ENCODE measurements around the gene PLD4.

The PLD4 gene

GRCh38 chr14:104980611-104981531, 56.2 kb downstream of the PLD4 start:
- Histone ChIP-seq H3F3A (ENCODE audit: low read depth) (no peaks in the 10 kb centered on the region), H4K20me1 (ENCODE audit: insufficient read depth, low read length, poor library complexity, severe bottlenecking) (no peaks in the 10 kb centered on the region), H3K36me3 (ENCODE audit: insufficient read depth, low read length) (no peaks in the 10 kb centered on the region), H3K4me2 (ENCODE audit: low read depth, low read length, poor library complexity, severe bottlenecking) (no peak overlapping the region), H3K79me2 (ENCODE audit: insufficient read depth, low read length) (no peaks in the 10 kb centered on the region), H3K9me2 (replicated peaks; ENCODE audit: low read depth, low read length) (no peaks in the 10 kb centered on the region), H3K9me3 (ENCODE audit: insufficient read depth, low read depth, low read length) (no peaks in the 10 kb centered on the region), H3K4me3 (ENCODE audit: low read length, poor library complexity, severe bottlenecking) (no peak overlapping the region), H2AFZ (ENCODE audit: low read length) (no peak overlapping the region), H3K9ac (ENCODE audit: low read depth, low read length, poor library complexity, severe bottlenecking) (no peak overlapping the region), H3K4me1 (ENCODE audit: insufficient read depth, low read length, poor library complexity, severe bottlenecking) (no peaks in the 10 kb centered on the region), H3K27me3 (ENCODE audit: insufficient read depth, low read length, poor library complexity, severe bottlenecking) (no peaks in the 10 kb centered on the region)
- TF ChIP-seq, protein P1, sequence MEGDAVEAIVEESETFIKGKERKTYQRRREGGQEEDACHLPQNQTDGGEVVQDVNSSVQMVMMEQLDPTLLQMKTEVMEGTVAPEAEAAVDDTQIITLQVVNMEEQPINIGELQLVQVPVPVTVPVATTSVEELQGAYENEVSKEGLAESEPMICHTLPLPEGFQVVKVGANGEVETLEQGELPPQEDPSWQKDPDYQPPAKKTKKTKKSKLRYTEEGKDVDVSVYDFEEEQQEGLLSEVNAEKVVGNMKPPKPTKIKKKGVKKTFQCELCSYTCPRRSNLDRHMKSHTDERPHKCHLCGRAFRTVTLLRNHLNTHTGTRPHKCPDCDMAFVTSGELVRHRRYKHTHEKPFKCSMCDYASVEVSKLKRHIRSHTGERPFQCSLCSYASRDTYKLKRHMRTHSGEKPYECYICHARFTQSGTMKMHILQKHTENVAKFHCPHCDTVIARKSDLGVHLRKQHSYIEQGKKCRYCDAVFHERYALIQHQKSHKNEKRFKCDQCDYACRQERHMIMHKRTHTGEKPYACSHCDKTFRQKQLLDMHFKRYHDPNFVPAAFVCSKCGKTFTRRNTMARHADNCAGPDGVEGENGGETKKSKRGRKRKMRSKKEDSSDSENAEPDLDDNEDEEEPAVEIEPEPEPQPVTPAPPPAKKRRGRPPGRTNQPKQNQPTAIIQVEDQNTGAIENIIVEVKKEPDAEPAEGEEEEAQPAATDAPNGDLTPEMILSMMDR (conservative IDR thresholded peaks at IDR 0.05; ENCODE audit: low read length): no peak
- no peak for TF ChIP-seq EZH2phosphoT487 (IDR thresholded peaks at IDR 0.05; ENCODE audit: borderline replicate concordance)

DNA sequence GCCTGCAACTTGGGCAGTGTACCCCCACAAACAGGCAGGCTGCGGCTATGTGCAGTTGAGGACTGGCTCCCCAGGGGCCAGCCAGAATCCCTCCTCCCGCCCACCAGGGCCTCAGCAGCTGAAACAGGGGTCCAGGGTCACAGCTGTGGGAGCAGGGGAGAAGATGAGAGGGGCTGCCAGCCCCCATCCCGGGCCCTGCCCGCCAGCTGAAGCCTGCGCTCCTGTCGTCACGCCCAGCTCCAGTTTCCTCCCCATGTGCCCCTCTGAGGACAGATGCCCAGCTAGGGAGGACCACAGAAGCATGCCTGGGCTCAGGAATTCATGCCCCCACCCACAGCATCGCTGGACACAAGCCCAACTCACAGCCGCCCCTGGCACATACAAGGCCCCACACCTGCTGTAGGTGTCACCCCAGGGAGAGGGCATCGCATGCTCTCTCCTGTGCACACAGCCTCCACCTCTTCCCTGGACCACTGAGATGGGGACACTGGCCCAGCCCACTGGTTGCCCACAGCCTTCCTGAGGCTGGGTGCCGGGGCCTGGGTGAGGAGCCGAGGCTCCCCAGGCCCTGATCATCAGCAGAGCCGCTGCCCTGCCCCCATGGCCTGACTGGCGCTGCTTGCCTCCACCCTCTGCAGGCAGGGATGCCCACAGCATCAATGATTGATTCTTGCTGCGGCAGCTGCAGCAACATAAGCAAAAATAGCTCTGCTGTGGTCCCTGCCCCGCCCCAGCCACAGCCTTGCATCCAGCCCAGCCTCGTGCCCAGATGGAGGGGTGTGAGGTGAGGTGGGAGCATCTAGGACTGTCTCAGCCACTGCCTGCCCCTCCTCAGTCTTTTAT, 57.2 kb downstream of the PLD4 start:
- no peaks in the 10 kb centered on the region for H3K36me3 ChIP-seq (ENCODE audit: insufficient read depth, low read length)
- H3K9me3 ChIP-seq (ENCODE audit: insufficient read depth, low read depth, low read length): no peaks in the 10 kb centered on the region
- H2AFZ ChIP-seq (ENCODE audit: low read length): no peak overlapping the region
- H3K79me2 ChIP-seq (ENCODE audit: insufficient read depth, low read length): no peaks in the 10 kb centered on the region
- no peaks in the 10 kb centered on the region for H3K9me2 ChIP-seq (replicated peaks; ENCODE audit: low read depth, low read length)
- no peaks in the 10 kb centered on the region for H3F3A ChIP-seq (ENCODE audit: low read depth)
- TF ChIP-seq, protein P1 (conservative IDR thresholded peaks at IDR 0.05; ENCODE audit: low read length): no peak
- TF ChIP-seq EZH2phosphoT487 (IDR thresholded peaks at IDR 0.05; ENCODE audit: borderline replicate concordance): no peak
- H3K4me1 ChIP-seq (ENCODE audit: insufficient read depth, low read length, poor library complexity, severe bottlenecking): no peaks in the 10 kb centered on the region
- H4K20me1 ChIP-seq (ENCODE audit: insufficient read depth, low read length, poor library complexity, severe bottlenecking): no peaks in the 10 kb centered on the region
- no peak overlapping the region for H3K9ac ChIP-seq (ENCODE audit: low read depth, low read length, poor library complexity, severe bottlenecking)
- H3K4me3 ChIP-seq (ENCODE audit: low read length, poor library complexity, severe bottlenecking): no peak overlapping the region
- no peaks in the 10 kb centered on the region for H3K27me3 ChIP-seq (ENCODE audit: insufficient read depth, low read length, poor library complexity, severe bottlenecking)
- H3K4me2 ChIP-seq (ENCODE audit: low read depth, low read length, poor library complexity, severe bottlenecking): no peak overlapping the region

DNA sequence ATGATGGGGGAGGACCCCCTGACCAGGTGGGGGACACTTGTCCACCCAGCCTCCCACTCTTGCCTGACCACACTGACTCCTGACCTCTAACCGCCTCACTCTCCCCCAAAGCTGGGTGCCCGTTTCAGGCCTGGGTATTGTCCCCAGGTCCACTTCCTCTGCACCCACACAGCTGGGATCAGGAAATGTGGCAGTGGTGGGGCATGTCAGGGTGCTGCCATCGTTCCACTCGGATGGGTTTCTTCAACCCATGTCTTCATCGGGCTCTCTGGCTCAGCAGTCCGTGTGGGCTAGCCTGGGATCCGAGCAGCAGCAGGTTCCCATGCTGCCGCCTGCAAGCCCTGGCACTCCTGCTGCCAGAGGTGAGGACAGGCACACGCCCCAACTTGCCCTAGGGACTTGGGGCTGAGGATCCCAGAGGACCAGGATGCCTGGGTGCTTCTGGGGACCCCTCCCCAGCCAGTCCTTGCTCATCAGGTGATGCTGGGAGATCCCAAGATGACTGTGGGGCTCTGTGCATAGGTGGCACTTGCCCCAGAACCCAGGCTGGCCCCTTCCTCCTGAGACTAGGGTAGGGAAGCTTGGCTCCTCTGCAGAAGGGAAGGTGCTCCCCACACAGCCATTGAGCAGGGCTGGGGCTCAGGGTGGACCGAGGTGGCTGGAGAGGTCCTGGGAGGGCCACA, 58.0 kb downstream of the PLD4 start:
- no peaks in the 10 kb centered on the region for H3K4me1 ChIP-seq (ENCODE audit: insufficient read depth, low read length, poor library complexity, severe bottlenecking)
- H4K20me1 ChIP-seq (ENCODE audit: insufficient read depth, low read length, poor library complexity, severe bottlenecking): no peaks in the 10 kb centered on the region
- no peak for TF ChIP-seq EZH2phosphoT487 (IDR thresholded peaks at IDR 0.05; ENCODE audit: borderline replicate concordance)
- TF ChIP-seq, protein P1 (conservative IDR thresholded peaks at IDR 0.05; ENCODE audit: low read length): no peak
- no peak overlapping the region for H3K4me2 ChIP-seq (ENCODE audit: low read depth, low read length, poor library complexity, severe bottlenecking)
- H3K9me3 ChIP-seq (ENCODE audit: insufficient read depth, low read depth, low read length): no peaks in the 10 kb centered on the region
- H3K9me2 ChIP-seq (replicated peaks; ENCODE audit: low read depth, low read length): no peaks in the 10 kb centered on the region
- H3K4me3 ChIP-seq (ENCODE audit: low read length, poor library complexity, severe bottlenecking): no peak overlapping the region
- H3K36me3 ChIP-seq (ENCODE audit: insufficient read depth, low read length): no peaks in the 10 kb centered on the region
- no peak overlapping the region for H2AFZ ChIP-seq (ENCODE audit: low read length)
- no peaks in the 10 kb centered on the region for H3K27me3 ChIP-seq (ENCODE audit: insufficient read depth, low read length, poor library complexity, severe bottlenecking)
- no peaks in the 10 kb centered on the region for H3K79me2 ChIP-seq (ENCODE audit: insufficient read depth, low read length)
- H3F3A ChIP-seq (ENCODE audit: low read depth): no peaks in the 10 kb centered on the region
- no peak overlapping the region for H3K9ac ChIP-seq (ENCODE audit: low read depth, low read length, poor library complexity, severe bottlenecking)

All from Loucy (cell line).